ENCODE results near the gene CBLC.

Gene CBLC

GRCh38 chr19:44795398-44795987 is 17.8 kb downstream of the CBLC start:
- H3K4me1 ChIP-seq (ENCODE audit: control insufficient read depth in 5 of 5, insufficient read depth in 5 of 5, low read length in 5 of 5): peaks cover 0 to 19% (median 5%) of the 10 kb centered on the region in 5 donors

GRCh38 chr19:44796701-44797115 is 19.0 kb downstream of the CBLC start:
- H3K27me3 ChIP-seq (ENCODE audit: control insufficient read depth in 5 of 5, insufficient read depth in 4 of 5, low read length in 5 of 5): no peaks in the 10 kb centered on the region
- no peaks in the 10 kb centered on the region for H3K36me3 ChIP-seq (ENCODE audit: control insufficient read depth in 5 of 5, insufficient read depth in 5 of 5, low read length in 5 of 5)
- H3K4me1 ChIP-seq (ENCODE audit: control insufficient read depth in 5 of 5, insufficient read depth in 5 of 5, low read length in 5 of 5): peaks cover 0 to 19% (median 5%) of the 10 kb centered on the region in 5 donors
- no peaks in the 10 kb centered on the region for H3K9me3 ChIP-seq (ENCODE audit: control insufficient read depth in 5 of 5, low read length in 5 of 5)
- H3K4me3 ChIP-seq (ENCODE audit: low read depth in 1 of 5, low read length in 5 of 5): no peak overlapping the region
- H3K27ac ChIP-seq (ENCODE audit: low read depth, low read length): no peak overlapping the region
- no peak overlapping the region for H3K9ac ChIP-seq (ENCODE audit: low read length in 5 of 5)

More at GRCh38 chr19:44795398-44795987, 17.8 kb downstream of the CBLC start:
- Histone ChIP-seq H3K9ac (ENCODE audit: low read length in 5 of 5) (no peak overlapping the region), H3K4me3 (ENCODE audit: low read depth in 1 of 5, low read length in 5 of 5) (no peak overlapping the region), H3K27me3 (ENCODE audit: control insufficient read depth in 5 of 5, insufficient read depth in 4 of 5, low read length in 5 of 5) (no peaks in the 10 kb centered on the region), H3K9me3 (ENCODE audit: control insufficient read depth in 5 of 5, low read length in 5 of 5) (no peaks in the 10 kb centered on the region), H3K36me3 (ENCODE audit: control insufficient read depth in 5 of 5, insufficient read depth in 5 of 5, low read length in 5 of 5) (no peaks in the 10 kb centered on the region), H3K27ac (ENCODE audit: low read depth, low read length) (no peak overlapping the region)

GRCh38 chr19:44799627-44800346 is 22.1 kb downstream of the CBLC start:
- Histone ChIP-seq H3K9me3 (ENCODE audit: control insufficient read depth in 5 of 5, low read length in 5 of 5) (peaks cover 0 to 6% (median 0%) of the 10 kb centered on the region in 5 donors), H3K27me3 (ENCODE audit: control insufficient read depth in 5 of 5, insufficient read depth in 4 of 5, low read length in 5 of 5) (no peaks in the 10 kb centered on the region), H3K9ac (ENCODE audit: low read length in 5 of 5) (no peak overlapping the region), H3K4me3 (ENCODE audit: low read depth in 1 of 5, low read length in 5 of 5) (no peak overlapping the region), H3K36me3 (ENCODE audit: control insufficient read depth in 5 of 5, insufficient read depth in 5 of 5, low read length in 5 of 5) (no peaks in the 10 kb centered on the region), H3K27ac (ENCODE audit: low read depth, low read length) (no peak overlapping the region), H3K4me1 (ENCODE audit: control insufficient read depth in 5 of 5, insufficient read depth in 5 of 5, low read length in 5 of 5) (peaks cover 2 to 25% (median 5%) of the 10 kb centered on the region in 5 donors)

- Histone ChIP-seq H3K36me3 (ENCODE audit: control insufficient read depth in 5 of 5, insufficient read depth in 5 of 5, low read length in 5 of 5) (no peaks in the 10 kb centered on the region), H3K9me3 (ENCODE audit: control insufficient read depth in 5 of 5, low read length in 5 of 5) (peaks cover 0 to 6% (median 0%) of the 10 kb centered on the region in 5 donors), H3K27me3 (ENCODE audit: control insufficient read depth in 5 of 5, insufficient read depth in 4 of 5, low read length in 5 of 5) (no peaks in the 10 kb centered on the region), H3K27ac (ENCODE audit: low read depth, low read length) (no peak overlapping the region), H3K9ac (ENCODE audit: low read length in 5 of 5) (no peak overlapping the region), H3K4me3 (ENCODE audit: low read depth in 1 of 5, low read length in 5 of 5) (no peak overlapping the region), H3K4me1 (ENCODE audit: control insufficient read depth in 5 of 5, insufficient read depth in 5 of 5, low read length in 5 of 5) (peaks cover 2 to 25% (median 5%) of the 10 kb centered on the region in 5 donors)
Observed at GRCh38 chr19:44800461-44800860, 22.8 kb downstream of the CBLC start.

- Histone ChIP-seq H3K27me3 (ENCODE audit: control insufficient read depth in 5 of 5, insufficient read depth in 4 of 5, low read length in 5 of 5) (no peaks in the 10 kb centered on the region), H3K4me1 (ENCODE audit: control insufficient read depth in 5 of 5, insufficient read depth in 5 of 5, low read length in 5 of 5) (peaks cover 3 to 21% (median 15%) of the 10 kb centered on the region in 5 donors), H3K4me3 (ENCODE audit: low read depth in 1 of 5, low read length in 5 of 5) (no peak overlapping the region), H3K36me3 (ENCODE audit: control insufficient read depth in 5 of 5, insufficient read depth in 5 of 5, low read length in 5 of 5) (no peaks in the 10 kb centered on the region), H3K27ac (ENCODE audit: low read depth, low read length) (no peak overlapping the region), H3K9me3 (ENCODE audit: control insufficient read depth in 5 of 5, low read length in 5 of 5) (peaks cover 0 to 6% (median 0%) of the 10 kb centered on the region in 5 donors), H3K9ac (ENCODE audit: low read length in 5 of 5) (no peak overlapping the region)
Observed at GRCh38 chr19:44803442-44804428, 26.0 kb downstream of the CBLC start.

GRCh38 chr19:44806291-44806690 is 28.6 kb downstream of the CBLC start:
- peaks cover 0 to 3% (median 0%) of the 10 kb centered on the region in 5 donors for H3K36me3 ChIP-seq (ENCODE audit: control insufficient read depth in 5 of 5, insufficient read depth in 5 of 5, low read length in 5 of 5)
- no peak overlapping the region for H3K9ac ChIP-seq (ENCODE audit: low read length in 5 of 5)
- H3K27ac ChIP-seq (ENCODE audit: low read depth, low read length): no peak overlapping the region
- H3K9me3 ChIP-seq (ENCODE audit: control insufficient read depth in 5 of 5, low read length in 5 of 5): peaks cover 0 to 6% (median 0%) of the 10 kb centered on the region in 5 donors
- no peaks in the 10 kb centered on the region for H3K27me3 ChIP-seq (ENCODE audit: control insufficient read depth in 5 of 5, insufficient read depth in 4 of 5, low read length in 5 of 5)
- H3K4me3 ChIP-seq (ENCODE audit: low read depth in 1 of 5, low read length in 5 of 5): no peak overlapping the region
- peaks cover 3 to 32% (median 26%) of the 10 kb centered on the region in 5 donors for H3K4me1 ChIP-seq (ENCODE audit: control insufficient read depth in 5 of 5, insufficient read depth in 5 of 5, low read length in 5 of 5)

- H3K4me3 ChIP-seq (ENCODE audit: low read depth in 1 of 5, low read length in 5 of 5): no peak overlapping the region
- no peaks in the 10 kb centered on the region for H3K27me3 ChIP-seq (ENCODE audit: control insufficient read depth in 5 of 5, insufficient read depth in 4 of 5, low read length in 5 of 5)
- H3K4me1 ChIP-seq (ENCODE audit: control insufficient read depth in 5 of 5, insufficient read depth in 5 of 5, low read length in 5 of 5): peaks cover 3 to 32% (median 26%) of the 10 kb centered on the region in 5 donors
- H3K36me3 ChIP-seq (ENCODE audit: control insufficient read depth in 5 of 5, insufficient read depth in 5 of 5, low read length in 5 of 5): peaks cover 0 to 4% (median 2%) of the 10 kb centered on the region in 5 donors
- no peak overlapping the region for H3K27ac ChIP-seq (ENCODE audit: low read depth, low read length)
- H3K9ac ChIP-seq (ENCODE audit: low read length in 5 of 5): no peak overlapping the region
- H3K9me3 ChIP-seq (ENCODE audit: control insufficient read depth in 5 of 5, low read length in 5 of 5): peaks cover 0 to 6% (median 0%) of the 10 kb centered on the region in 5 donors
Observed at GRCh38 chr19:44807162-44807561, 29.5 kb downstream of the CBLC start.

- Histone ChIP-seq H3K9ac (ENCODE audit: low read length in 5 of 5) (peak overlapping the region in 2 of 5 donors; percentile 46 to 69), H3K4me3 (ENCODE audit: low read depth in 1 of 5, low read length in 5 of 5) (peak overlapping the region in 4 of 5 donors; percentile 45 to 67 (median 62)), H3K27me3 (ENCODE audit: control insufficient read depth in 5 of 5, insufficient read depth in 4 of 5, low read length in 5 of 5) (no peaks in the 10 kb centered on the region), H3K4me1 (ENCODE audit: control insufficient read depth in 5 of 5, insufficient read depth in 5 of 5, low read length in 5 of 5) (peaks cover 3 to 32% (median 26%) of the 10 kb centered on the region in 5 donors), H3K9me3 (ENCODE audit: control insufficient read depth in 5 of 5, low read length in 5 of 5) (peaks cover 0 to 6% (median 0%) of the 10 kb centered on the region in 5 donors), H3K27ac (ENCODE audit: low read depth, low read length) (peak overlapping the region; percentile 30), H3K36me3 (ENCODE audit: control insufficient read depth in 5 of 5, insufficient read depth in 5 of 5, low read length in 5 of 5) (peaks cover 0 to 6% (median 2%) of the 10 kb centered on the region in 5 donors)
Observed at GRCh38 chr19:44807652-44808462, 30.2 kb downstream of the CBLC start.
